T-cell (primary cell): ENCODE data around the gene CCN5. TPM values are rescaled to one million over a fixed set of nuclear protein-coding genes. Genes with fewer than 3 reads are reported as not detected.

Experiments
- ATAC-seq, 4 experiments: fragments of 200-7000 bp in 3 of 4; fragments of 150-1000 bp in 1 of 4; cut with Tn5 transposase; replicated peaks in 1 of 4; 1 replicate in 3 of 4; 2 replicates in 1 of 4; pipeline ENCODE4 v1.10.0; 2021; ENCODE audit warnings: moderate library complexity in 3 of 4, mild to moderate bottlenecking in 2 of 4, moderate number of reproducible peaks in 1 of 4
- CTCF ChIA-PET, 2 donors: fragments of 300-600 bp; sonication (Branson Sonifier 250); formaldehyde crosslinking; loops; one replicate each; lab custom pipeline; 2022; ENCODE audit warnings: antibody characterized with exemption in 2 of 2; lab: Charles Lee
- POLR2A ChIA-PET, 2 donors: fragments of 300-600 bp; sonication (Branson Sonifier 250); formaldehyde crosslinking; loops; one replicate each; lab custom pipeline; 2022; ENCODE audit warnings: antibody characterized with exemption in 2 of 2; lab: Charles Lee
- DNase-seq, 35 experiments: peaks; one replicate each; pipeline versions ENCODE4 v3.0.0 to v3.0.0-alpha.2; 2013 to 2023
- H3K27ac ChIP-seq: one replicate; pipeline ENCODE4 v1.5.1; 2013; ENCODE audit warnings: low read length
- H3K27me3 ChIP-seq, 2 experiments: replicated peaks in 1 of 2; 1 replicate in 1 of 2; 2 replicates in 1 of 2; pipeline versions ENCODE4 v1.6.1 to v1.7.0; 2013; ENCODE audit warnings: low read length in 1 of 2, mixed read lengths in 1 of 2; ENCODE audit not compliant: control insufficient read depth in 2 of 2, insufficient read depth in 2 of 2; ENCODE audit errors: extremely low read depth in 1 of 2
- H3K36me3 ChIP-seq, 2 donors: 1 replicate in 1 of 2; 2 replicates in 1 of 2; pipeline versions ENCODE4 v1.6.1 to v1.7.0; 2013; ENCODE audit warnings: low read length in 1 of 2; ENCODE audit not compliant: control insufficient read depth in 2 of 2, insufficient read depth in 1 of 2; ENCODE audit errors: extremely low read depth in 1 of 2
- H3K4me1 ChIP-seq, 2 experiments: 1 replicate in 1 of 2; 2 replicates in 1 of 2; pipeline versions ENCODE4 v1.6.1 to v1.7.0; 2013; ENCODE audit warnings: low read length in 2 of 2, mixed read lengths in 1 of 2; ENCODE audit not compliant: insufficient read depth in 2 of 2, control insufficient read depth in 1 of 2; ENCODE audit errors: extremely low read depth in 1 of 2
- H3K4me3 ChIP-seq, 2 donors: 1 replicate in 1 of 2; 2 replicates in 1 of 2; pipeline versions ENCODE4 v1.5.1 to v1.7.0; 2013; ENCODE audit warnings: mild to moderate bottlenecking in 2 of 2, low read length in 1 of 2, moderate library complexity in 1 of 2; ENCODE audit not compliant: control insufficient read depth in 1 of 2; ENCODE audit errors: extremely low read depth in 1 of 2
- H3K9me3 ChIP-seq: 2 replicates; pipeline ENCODE4 v1.7.0; 2013
- H3K27ac Mint-ChIP-seq, 2 donors: one replicate each; pipeline ENCODE4 v1.8.0; 2020 to 2021; ENCODE audit warnings: mild to moderate bottlenecking in 2 of 2, mixed read lengths in 2 of 2
- H3K27me3 Mint-ChIP-seq, 2 donors: one replicate each; pipeline ENCODE4 v1.8.0; 2021 to 2022; ENCODE audit warnings: mixed read lengths in 2 of 2
- H3K36me3 Mint-ChIP-seq: one replicate; pipeline ENCODE4 v1.8.0; 2021; ENCODE audit warnings: mixed read lengths
- H3K4me1 Mint-ChIP-seq, 3 donors: one replicate each; pipeline ENCODE4 v1.8.0; 2020 to 2022; ENCODE audit warnings: mixed read lengths in 3 of 3, mild to moderate bottlenecking in 1 of 3
- H3K4me3 Mint-ChIP-seq, 3 donors: one replicate each; pipeline ENCODE4 v1.8.0; 2020 to 2022; ENCODE audit warnings: mild to moderate bottlenecking in 3 of 3, mixed read lengths in 3 of 3, moderate library complexity in 3 of 3
- H3K9me3 Mint-ChIP-seq, 3 donors: one replicate each; pipeline ENCODE4 v1.8.0; 2020 to 2022; ENCODE audit warnings: mixed read lengths in 3 of 3
- WGBS: methylation state at CpG from one replicate; pipeline ENCODE4 v1.1.5; 2013; ENCODE audit warnings: missing lambda C conversion rate; ENCODE audit not compliant: insufficient coverage; 5-methylcytosine and 5-hydroxymethylcytosine counted together
- total RNA-seq, 35 experiments: library from RNA in 6 of 35; stranded (reverse) in 6 of 35; fragments of 120-200 nt in 1 of 35; gene quantifications; one replicate each; pipeline versions ENCODE4 v1.2.1 to v1.2.4 and lab custom pipeline; 2013 to 2026

CCN5 gene
- total RNA-seq, 5 donors from 2014 or later (not counting 1 experiment from before 2014, with no cell fraction given) = 0.13 to 0.41 (median 0.29) TPM; not detected in 2

DNA sequence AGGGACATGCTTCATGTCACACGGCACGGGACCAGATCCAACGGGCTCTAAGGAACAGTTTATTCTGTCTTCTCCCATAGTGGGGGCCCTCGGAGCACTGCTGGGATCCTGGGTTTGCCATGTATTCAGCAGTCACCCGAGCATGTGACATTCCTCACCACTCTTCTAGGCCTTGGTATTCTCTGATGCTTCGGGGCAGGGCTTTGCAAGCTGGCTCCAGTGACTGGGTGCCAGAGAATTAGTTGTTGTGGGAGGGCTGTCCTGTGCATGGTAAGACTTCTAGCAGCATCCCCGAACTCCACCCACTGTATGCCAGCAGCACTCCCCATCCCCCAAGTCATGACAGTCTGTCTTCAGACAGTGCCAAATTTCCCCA is 5.4 kb downstream of the CCN5 start:
- POLR2A ChIA-PET = no interaction called here

DNA sequence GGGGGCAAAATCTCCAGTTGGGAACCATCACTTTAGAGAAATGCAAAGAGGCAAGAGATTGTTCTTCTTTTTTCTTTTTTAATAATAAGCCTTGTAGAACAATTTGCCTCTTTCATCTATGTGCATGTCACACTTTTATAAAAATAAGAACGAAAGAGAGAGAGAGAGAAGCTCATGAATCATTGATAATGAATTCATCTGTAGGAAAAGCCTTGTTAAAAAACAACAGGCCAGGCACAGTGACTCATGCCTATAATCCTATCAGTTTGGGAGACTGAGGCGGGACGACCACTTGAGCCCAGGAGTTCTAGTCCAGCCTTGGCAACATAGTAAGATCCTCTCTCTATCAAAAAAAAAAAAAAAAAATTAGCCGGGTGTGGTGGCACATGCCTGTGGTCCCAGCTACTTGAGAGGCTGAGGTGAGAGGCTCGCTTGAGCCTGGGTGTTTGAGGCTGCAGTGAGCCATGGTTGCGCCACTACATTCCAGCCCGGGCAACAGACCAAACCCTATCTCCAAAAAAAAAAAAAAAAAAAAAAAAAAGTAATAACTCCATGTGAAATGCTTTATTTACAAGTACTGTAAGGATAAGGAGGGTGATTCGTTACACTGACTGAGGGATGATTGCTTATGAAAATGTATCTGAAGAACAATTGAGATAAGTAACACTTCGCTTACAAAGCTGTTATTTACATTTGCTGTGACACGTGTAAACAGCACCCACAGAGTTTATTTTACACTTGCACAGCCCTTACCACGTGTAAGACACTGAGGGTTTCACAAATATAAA is 6.0 kb downstream of the CCN5 start:
- Histone ChIP-seq H3K36me3 (no peaks in the 10 kb centered on the region), H3K4me1 (no peaks in the 10 kb centered on the region), H3K9me3 (no peaks in the 10 kb centered on the region), H3K27ac (no peak overlapping the region), H3K4me3 (no peak overlapping the region), H3K27me3 (peaks cover 0 to 3% of the 10 kb centered on the region in 2 experiments)
- no peaks in the 10 kb centered on the region for H3K9me3 Mint-ChIP-seq
- no peaks in the 10 kb centered on the region for H3K27me3 Mint-ChIP-seq
- no CpG with 5 or more reads among the region's 11 CpGs for WGBS
- ChIA-PET CTCF (interaction anchor here in 1 of 2 donors (0.7 kb wide), 1 partner anchor 324 kb away, joined by 3 read pairs; no protein-coding TSS in a partner anchor), POLR2A (no interaction called here)
- H3K4me1 Mint-ChIP-seq = no peaks in the 10 kb centered on the region
- DNase-seq = no peak
- no peak overlapping the region for H3K27ac Mint-ChIP-seq
- H3K36me3 Mint-ChIP-seq = no peaks in the 10 kb centered on the region
- ATAC-seq = no peak
- no peak overlapping the region for H3K4me3 Mint-ChIP-seq

More for the DNA sequence above, 5.4 kb downstream of the CCN5 start:
- H3K9me3 Mint-ChIP-seq = no peaks in the 10 kb centered on the region
- H3K9me3 ChIP-seq = no peaks in the 10 kb centered on the region
- H3K27ac ChIP-seq = no peak overlapping the region
- ATAC-seq = no peak
- no peak overlapping the region for H3K27ac Mint-ChIP-seq
- no peak overlapping the region for H3K4me3 ChIP-seq
- CTCF ChIA-PET = interaction anchor here in 1 of 2 donors (0.7 kb wide), 1 partner anchor 324 kb away, joined by 3 read pairs; no protein-coding TSS in a partner anchor
- no peaks in the 10 kb centered on the region for H3K36me3 Mint-ChIP-seq
- no peaks in the 10 kb centered on the region for H3K27me3 Mint-ChIP-seq
- no peak overlapping the region for H3K4me3 Mint-ChIP-seq
- H3K27me3 ChIP-seq = peaks cover 0 to 3% of the 10 kb centered on the region in 2 experiments
- no peaks in the 10 kb centered on the region for H3K4me1 Mint-ChIP-seq
- 85% methylated on average over 4 of the region's 7 CpGs for WGBS
- no peak for DNase-seq
- no peaks in the 10 kb centered on the region for H3K4me1 ChIP-seq
- H3K36me3 ChIP-seq = no peaks in the 10 kb centered on the region

DNA sequence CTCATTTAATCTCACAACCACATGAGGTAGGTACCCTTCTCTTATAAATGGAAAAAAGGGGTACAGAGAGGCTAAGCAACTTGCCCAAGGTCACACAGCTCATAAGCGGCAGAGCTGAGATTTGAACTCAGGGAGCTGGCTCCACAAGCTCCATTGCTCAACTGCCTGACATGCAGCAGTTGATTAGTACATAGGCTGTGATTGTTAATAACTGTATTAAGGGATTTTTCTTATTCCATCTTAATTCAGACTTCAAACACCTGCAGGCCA is 6.6 kb downstream of the CCN5 start:
- H3K4me3 Mint-ChIP-seq = no peak overlapping the region
- H3K27ac Mint-ChIP-seq = no peak overlapping the region
- no peaks in the 10 kb centered on the region for H3K36me3 ChIP-seq
- H3K4me1 ChIP-seq = no peaks in the 10 kb centered on the region
- no peaks in the 10 kb centered on the region for H3K27me3 Mint-ChIP-seq
- WGBS = no CpG with 5 or more reads among the region's 1 CpG
- no peak for ATAC-seq
- no peaks in the 10 kb centered on the region for H3K4me1 Mint-ChIP-seq
- H3K9me3 Mint-ChIP-seq = no peaks in the 10 kb centered on the region
- no peak overlapping the region for H3K4me3 ChIP-seq
- no peaks in the 10 kb centered on the region for H3K27me3 ChIP-seq
- H3K27ac ChIP-seq = no peak overlapping the region
- POLR2A ChIA-PET = no interaction called here
- CTCF ChIA-PET = no interaction called here
- no peak for DNase-seq
- no peaks in the 10 kb centered on the region for H3K9me3 ChIP-seq
- H3K36me3 Mint-ChIP-seq = no peaks in the 10 kb centered on the region

DNA sequence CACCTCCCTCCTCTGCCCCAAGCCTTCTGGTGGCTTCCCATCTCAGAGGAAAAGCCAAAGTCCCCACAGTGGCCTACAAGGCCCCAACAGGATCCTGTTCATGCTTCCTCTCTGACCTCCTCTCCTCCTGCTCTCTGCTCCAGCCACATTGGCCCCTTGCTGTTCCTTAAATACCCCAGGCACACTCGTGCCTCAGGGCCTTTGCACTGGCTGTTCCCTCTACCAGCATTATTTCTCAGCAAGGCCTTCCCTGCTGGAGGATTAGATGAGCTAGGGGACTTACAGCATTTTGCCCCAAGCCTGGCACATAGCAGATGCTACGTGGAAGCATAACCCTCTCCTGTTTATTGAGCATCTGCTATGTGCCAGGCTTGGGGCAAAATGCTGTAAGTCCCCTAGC is 7.8 kb downstream of the CCN5 start:
- Mint-ChIP-seq H3K4me3 (no peak overlapping the region), H3K27me3 (no peaks in the 10 kb centered on the region), H3K36me3 (no peaks in the 10 kb centered on the region), H3K9me3 (no peaks in the 10 kb centered on the region), H3K27ac (no peak overlapping the region), H3K4me1 (no peaks in the 10 kb centered on the region)
- Histone ChIP-seq H3K9me3 (no peaks in the 10 kb centered on the region), H3K27me3 (peaks cover 0 to 4% of the 10 kb centered on the region in 2 experiments), H3K4me3 (no peak overlapping the region), H3K36me3 (no peaks in the 10 kb centered on the region), H3K27ac (no peak overlapping the region), H3K4me1 (no peaks in the 10 kb centered on the region)
- WGBS = 80% methylated on average over 1 of the region's 2 CpGs
- DNase-seq (no peak), ATAC-seq (no peak)
- ChIA-PET POLR2A (no interaction called here), CTCF (no interaction called here)

DNA sequence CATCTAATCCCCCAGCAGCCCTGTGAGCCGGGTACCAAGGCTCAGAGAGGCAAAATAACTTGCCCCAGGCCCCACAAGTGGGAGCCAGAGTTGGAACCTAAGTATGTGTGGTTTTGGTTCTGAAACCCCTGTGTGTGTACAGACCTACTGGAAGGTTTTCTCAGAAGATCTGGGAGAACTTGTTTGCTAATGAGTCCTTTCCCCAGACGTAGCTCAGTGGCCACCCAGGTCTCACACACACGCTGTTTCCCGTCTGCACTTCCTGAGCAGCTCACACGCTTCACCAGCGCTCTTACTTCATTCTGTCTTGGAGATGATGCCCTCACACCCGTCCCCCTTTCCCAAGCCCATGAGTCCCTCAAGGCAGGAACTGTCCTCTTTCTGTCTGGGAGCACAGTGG is 8.2 kb downstream of the CCN5 start:
- Mint-ChIP-seq H3K4me1 (no peaks in the 10 kb centered on the region), H3K36me3 (no peaks in the 10 kb centered on the region), H3K27ac (no peak overlapping the region), H3K4me3 (no peak overlapping the region), H3K9me3 (no peaks in the 10 kb centered on the region), H3K27me3 (no peaks in the 10 kb centered on the region)
- ATAC-seq (no peak), DNase-seq (no peak)
- H3K4me3 ChIP-seq = no peak overlapping the region
- H3K27ac ChIP-seq = no peak overlapping the region
- WGBS = 63% methylated on average over 5 of the region's 7 CpGs
- CTCF ChIA-PET = no interaction called here
- H3K4me1 ChIP-seq = no peaks in the 10 kb centered on the region
- peaks cover 0 to 4% of the 10 kb centered on the region in 2 experiments for H3K27me3 ChIP-seq
- H3K9me3 ChIP-seq = no peaks in the 10 kb centered on the region
- POLR2A ChIA-PET = no interaction called here
- no peaks in the 10 kb centered on the region for H3K36me3 ChIP-seq

DNA sequence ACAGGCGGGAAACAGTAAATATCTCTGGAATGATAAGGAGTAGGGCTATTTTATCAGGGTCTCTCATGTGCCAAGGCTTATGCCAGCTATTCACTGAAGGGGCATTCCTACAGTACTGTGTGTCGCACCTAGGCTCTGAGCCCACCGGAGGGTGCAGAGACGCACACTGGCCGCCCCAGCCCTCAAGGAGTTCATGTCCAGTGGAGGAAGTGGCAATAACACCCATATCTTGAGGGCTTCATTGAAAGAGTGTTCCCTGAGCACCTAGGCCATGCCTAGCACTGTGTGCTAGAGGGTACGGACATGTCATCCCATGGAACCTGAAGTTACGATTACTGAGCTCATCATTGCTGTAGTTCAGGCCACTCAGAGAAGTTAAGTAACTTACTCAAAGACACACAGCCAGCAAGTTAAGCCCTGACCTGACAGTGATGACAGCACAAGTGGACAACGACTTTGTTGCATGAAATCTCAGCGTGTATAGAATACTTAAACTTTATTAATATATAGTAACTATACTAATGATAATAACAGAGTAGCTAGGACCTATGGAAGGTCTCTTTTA is 8.7 kb downstream of the CCN5 start:
- no peaks in the 10 kb centered on the region for H3K4me1 Mint-ChIP-seq
- no peak overlapping the region for H3K4me3 Mint-ChIP-seq

More for the DNA sequence above, 8.7 kb downstream of the CCN5 start:
- Histone ChIP-seq H3K27me3 (peaks cover 0 to 4% of the 10 kb centered on the region in 2 experiments), H3K4me1 (no peaks in the 10 kb centered on the region), H3K9me3 (no peaks in the 10 kb centered on the region), H3K27ac (no peak overlapping the region), H3K4me3 (no peak overlapping the region), H3K36me3 (no peaks in the 10 kb centered on the region)
- Mint-ChIP-seq H3K36me3 (no peaks in the 10 kb centered on the region), H3K27me3 (no peaks in the 10 kb centered on the region), H3K27ac (no peak overlapping the region), H3K9me3 (no peaks in the 10 kb centered on the region)
- DNase-seq (no peak), ATAC-seq (no peak)
- 96% methylated on average over 7 of the region's 9 CpGs for WGBS
- ChIA-PET CTCF (no interaction called here), POLR2A (no interaction called here)
